GM10248 (cell line): ENCODE data around the gene DPH1.

Experiments
- CTCF ChIA-PET: fragments of 300-600 bp; sonication (Branson Sonifier 250); formaldehyde crosslinking; extraction: SDS; loops from one replicate; lab custom pipeline; 2021; ENCODE audit warnings: antibody characterized with exemption; lab: Yijun Ruan, JAX
- POLR2A ChIA-PET: fragments of 350-650 bp; sonication (Branson Sonifier 250); formaldehyde crosslinking; extraction: SDS; loops from one replicate; lab custom pipeline; 2020; ENCODE audit warnings: antibody characterized with exemption; lab: Yijun Ruan, JAX
- DNase-seq: peaks from one replicate; pipeline ENCODE4 v3.0.0; 2012; ENCODE audit errors: extremely low spot score
- CTCF ChIP-seq: IDR thresholded peaks from 2 replicates; pipeline ENCODE4 v1.5.1; 2012; ENCODE audit warnings: mild to moderate bottlenecking, low read depth; ENCODE audit errors: extremely low read depth, missing control alignments, control extremely low read depth

DPH1 gene

GRCh38 chr17:2056206-2057174, 26.5 kb downstream of the DPH1 start:
- ChIA-PET CTCF (interaction anchor here (0.8 to 8.9 kb wide), 22 partner anchors 12 to 326 kb away, joined by 3 to 205 read pairs (median 14); partner anchors contain the start of genes SMG6 and SRR), POLR2A (interaction anchor here (0.6 to 1.3 kb wide), 6 partner anchors 12 to 273 kb away, joined by 3 to 10 read pairs (median 4); no protein-coding TSS in a partner anchor)
- peak; percentile 50 for DNase-seq
- TF ChIP-seq CTCF: peak; percentile 35

- POLR2A ChIA-PET: interaction anchor here (1.0 to 1.8 kb wide), 6 partner anchors 11 to 246 kb away, joined by 3 to 10 read pairs (median 6); partner anchors contain the start of genes SMG6 and SRR
- no peak for DNase-seq
- CTCF ChIA-PET: interaction anchor here (0.7 to 8.9 kb wide), 26 partner anchors 11 to 353 kb away, joined by 3 to 205 read pairs (median 8); partner anchors contain the start of genes SMG6 and SRR
- TF ChIP-seq CTCF: no peak
Measured at GRCh38 chr17:2057175-2057759, 27.3 kb downstream of the DPH1 start.

- TF ChIP-seq CTCF: no peak
- CTCF ChIA-PET: interaction anchor here (0.7 to 8.9 kb wide), 36 partner anchors 11 to 352 kb away, joined by 3 to 205 read pairs (median 5); partner anchors contain the start of genes SMG6, SRR and TSR1
- no peak for DNase-seq
- POLR2A ChIA-PET: interaction anchor here (0.7 to 1.8 kb wide), 5 partner anchors 164 to 246 kb away, joined by 3 to 8 read pairs (median 5); partner anchors contain the start of genes SMG6 and SRR
Measured at GRCh38 chr17:2057760-2058585, 28.0 kb downstream of the DPH1 start.

- POLR2A ChIA-PET: interaction anchor here (0.7 to 1.8 kb wide), 5 partner anchors 163 to 245 kb away, joined by 3 to 8 read pairs (median 5); partner anchors contain the start of genes SMG6 and SRR
- peak; percentile 97 for TF ChIP-seq CTCF
- CTCF ChIA-PET: interaction anchor here (0.7 to 8.9 kb wide), 36 partner anchors 10 to 352 kb away, joined by 3 to 205 read pairs (median 5); partner anchors contain the start of genes SMG6, SRR and TSR1
- peak; percentile 78 for DNase-seq
Measured at GRCh38 chr17:2058586-2059546, 28.9 kb downstream of the DPH1 start.
